DMS153 treated with DMSO at 0.1 percent for 48 hours (cell line): ENCODE data around the gene BPHL.
A peak's percentile ranks its signal among the peaks of the same experiment; 100 is the strongest.
"Not testable (repeated sequence)": the region's sequence is repeated elsewhere in the genome, so short reads cannot be mapped to it uniquely, and the experiment has no call there.

ENCODE experiments used
- DNase-seq: peaks from one replicate; lab custom pipeline; 2025; ENCODE audit not compliant: unreplicated experiment; lab: John Stamatoyannopoulos, UW

The BPHL gene

DNA sequence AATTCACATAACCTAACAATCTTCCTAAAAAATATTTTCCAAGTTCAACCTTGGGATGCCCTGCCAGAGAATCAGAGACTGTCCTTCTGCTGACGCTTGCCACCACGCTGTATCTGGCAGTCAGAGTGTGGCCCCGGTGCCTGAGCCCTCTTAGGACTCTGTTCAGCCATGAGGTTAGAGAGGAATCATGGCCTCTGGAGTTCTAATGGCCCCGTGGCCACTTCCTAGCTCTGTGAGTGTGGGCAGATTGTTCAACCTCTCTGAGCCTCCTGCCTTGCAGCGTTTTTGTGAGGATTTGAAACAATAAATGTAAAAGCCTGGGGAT, 2.2 kb downstream of the BPHL start:
- no peak for DNase-seq

DNA sequence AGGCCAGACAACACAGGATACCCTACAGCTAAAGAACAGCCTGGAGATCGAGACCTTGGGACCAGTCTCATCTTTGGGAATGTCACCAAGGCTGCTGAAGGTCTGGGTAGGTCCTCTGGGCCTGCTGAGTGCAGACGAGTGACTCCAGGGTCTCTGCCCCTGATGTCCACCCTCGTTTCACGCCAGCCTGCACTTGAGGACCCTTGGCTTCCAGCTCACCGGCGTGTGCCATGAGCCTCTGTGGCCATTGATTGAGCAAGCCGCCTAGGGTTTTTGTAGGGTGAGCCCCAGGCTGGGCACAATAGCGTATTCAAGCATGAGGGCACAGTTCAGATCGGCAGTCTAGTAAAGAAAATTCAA, 4.3 kb downstream of the BPHL start:
- no peak for DNase-seq

DNA sequence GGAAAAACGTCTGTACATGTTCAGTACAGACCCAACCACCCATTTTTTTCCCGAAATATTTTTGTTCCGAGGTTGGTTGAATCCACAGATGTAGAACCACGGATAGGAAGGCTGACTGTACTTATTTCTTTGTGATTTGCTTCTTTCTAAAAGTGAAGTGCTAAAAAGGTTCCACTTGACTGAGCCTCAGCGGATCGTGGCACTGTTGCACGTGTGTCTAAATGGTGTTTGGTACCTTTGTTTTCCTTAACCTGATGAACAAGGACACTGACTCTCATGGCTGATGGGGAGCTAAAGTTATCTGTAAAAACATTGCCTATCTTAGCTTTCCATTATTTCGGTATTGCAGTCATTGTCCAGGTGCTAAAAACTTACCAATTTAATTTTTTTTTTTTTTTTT, 6.2 kb downstream of the BPHL start:
- no peak for DNase-seq

DNA sequence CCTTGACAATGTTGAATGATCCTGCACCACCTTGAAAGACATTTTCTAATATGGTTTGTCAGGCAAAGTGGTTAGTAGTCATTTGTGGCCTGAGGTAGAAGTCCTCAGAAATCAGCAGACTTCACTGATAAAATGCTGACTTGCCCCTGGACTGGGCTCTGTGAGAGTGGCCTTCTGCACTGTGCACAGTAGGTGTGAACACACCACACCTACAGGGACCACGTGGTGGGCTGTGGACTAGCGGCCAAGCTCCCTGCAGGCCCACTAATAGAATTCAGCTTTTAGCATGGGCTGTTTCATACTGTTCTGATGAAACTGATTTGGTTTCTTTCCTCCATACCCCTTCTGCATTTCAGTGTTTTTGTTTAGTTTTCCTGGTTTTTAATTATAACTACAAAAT, 7.3 kb downstream of the BPHL start:
- DNase-seq: no peak

DNA sequence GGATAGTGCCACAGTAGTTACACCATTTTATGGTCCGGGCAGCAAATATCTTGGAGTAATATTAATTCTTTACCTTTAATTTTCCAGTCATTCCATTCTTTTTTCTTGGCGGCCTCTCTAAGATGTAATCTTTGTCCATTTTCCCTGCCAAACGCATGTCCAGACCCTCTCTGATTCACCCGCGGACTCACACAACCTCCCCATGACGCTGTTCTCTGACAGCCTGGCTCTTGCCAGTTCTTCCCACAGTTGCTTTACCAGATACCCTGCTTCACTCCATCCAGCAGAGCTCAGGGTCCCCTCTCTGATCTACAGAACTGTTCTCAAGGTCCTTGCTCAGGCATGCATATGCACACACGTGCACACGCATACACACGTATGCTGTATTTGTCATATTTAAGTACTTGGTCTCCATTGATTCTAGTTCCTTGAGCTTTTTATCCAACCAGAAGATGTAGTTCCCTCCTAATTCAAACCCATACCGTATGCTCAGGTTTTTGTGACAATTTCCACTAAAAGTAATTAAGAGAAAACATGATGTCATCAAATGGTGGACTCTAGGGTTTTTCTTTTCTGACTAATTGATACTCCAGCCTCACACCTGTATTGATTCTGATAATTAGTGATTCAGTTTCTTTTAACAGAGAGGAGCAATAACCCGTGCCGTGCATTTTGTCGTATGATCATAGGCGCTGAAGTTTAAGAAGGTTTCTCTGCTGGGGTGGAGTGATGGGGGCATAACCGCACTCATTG, 10.0 kb downstream of the BPHL start:
- DNase-seq: no peak

DNA sequence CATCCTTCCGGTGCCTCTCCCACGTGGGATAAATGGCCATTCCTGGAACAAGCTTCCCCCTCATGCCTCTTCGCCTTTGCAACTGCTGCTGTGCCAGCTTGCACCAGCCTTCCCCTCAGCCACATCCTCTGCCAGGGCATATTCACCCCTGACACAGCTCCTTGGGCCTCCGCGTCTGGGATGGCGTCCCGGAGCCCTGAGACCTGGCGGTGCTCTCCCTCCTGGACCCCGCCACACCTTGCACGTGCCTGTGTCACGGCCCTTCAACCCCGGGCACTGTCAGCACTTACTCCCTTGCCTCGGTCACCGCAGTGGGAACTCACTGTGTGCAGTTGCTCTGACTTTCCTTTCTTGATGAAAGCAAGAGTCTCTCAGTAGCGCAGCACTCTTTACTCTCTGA, 13.2 kb downstream of the BPHL start:
- no peak for DNase-seq

DNA sequence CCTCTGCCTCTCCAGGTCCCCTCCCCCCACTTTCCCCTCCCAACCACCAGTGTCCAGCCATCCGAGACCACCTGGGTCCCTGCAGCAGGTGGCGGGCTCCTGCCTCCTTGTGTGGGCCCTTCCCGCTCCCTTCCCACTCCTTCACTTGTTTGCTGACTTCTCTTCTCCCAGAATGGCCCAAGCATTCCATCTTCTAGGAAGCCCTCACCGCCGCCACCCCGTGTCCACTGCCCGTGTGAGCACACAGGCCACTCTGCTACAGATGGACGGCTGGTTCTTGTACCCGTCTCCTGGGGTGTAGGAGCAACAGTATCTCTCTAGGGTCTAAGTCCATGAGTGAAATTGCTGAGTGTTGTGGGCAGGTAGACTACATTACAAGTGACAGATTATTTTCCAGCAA, 15.0 kb downstream of the BPHL start:
- DNase-seq: no peak

DNA sequence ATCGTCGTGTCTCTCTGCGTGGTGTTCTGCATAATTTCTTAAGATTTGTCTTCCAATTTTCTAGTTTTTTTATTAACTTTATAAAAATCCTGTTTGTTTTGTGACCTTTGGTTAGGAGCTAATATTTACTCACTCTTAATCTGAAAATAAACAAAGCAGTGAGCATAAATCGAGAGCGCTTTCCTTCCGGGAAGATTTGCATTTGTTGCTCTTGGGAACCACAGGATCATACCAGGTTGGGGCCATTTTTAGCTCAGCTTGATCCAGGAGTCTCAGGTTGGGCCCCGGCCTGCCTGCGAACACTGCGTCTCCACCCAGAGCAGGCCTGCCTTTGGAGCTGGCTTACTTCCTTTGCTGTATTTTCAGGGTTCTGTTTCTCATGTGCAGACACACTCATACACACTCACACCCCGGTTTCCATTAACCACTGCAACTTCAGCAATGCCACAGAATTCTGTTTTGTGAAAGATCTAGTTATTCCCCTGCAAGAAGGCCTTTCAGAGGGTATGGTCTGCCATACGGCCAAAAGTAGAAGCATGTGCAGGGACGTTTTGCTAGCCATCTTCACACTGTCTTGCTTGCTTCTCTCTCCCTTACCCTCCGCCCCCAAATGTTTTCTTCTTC, 17.3 kb downstream of the BPHL start:
- DNase-seq: peak; percentile 6

DNA sequence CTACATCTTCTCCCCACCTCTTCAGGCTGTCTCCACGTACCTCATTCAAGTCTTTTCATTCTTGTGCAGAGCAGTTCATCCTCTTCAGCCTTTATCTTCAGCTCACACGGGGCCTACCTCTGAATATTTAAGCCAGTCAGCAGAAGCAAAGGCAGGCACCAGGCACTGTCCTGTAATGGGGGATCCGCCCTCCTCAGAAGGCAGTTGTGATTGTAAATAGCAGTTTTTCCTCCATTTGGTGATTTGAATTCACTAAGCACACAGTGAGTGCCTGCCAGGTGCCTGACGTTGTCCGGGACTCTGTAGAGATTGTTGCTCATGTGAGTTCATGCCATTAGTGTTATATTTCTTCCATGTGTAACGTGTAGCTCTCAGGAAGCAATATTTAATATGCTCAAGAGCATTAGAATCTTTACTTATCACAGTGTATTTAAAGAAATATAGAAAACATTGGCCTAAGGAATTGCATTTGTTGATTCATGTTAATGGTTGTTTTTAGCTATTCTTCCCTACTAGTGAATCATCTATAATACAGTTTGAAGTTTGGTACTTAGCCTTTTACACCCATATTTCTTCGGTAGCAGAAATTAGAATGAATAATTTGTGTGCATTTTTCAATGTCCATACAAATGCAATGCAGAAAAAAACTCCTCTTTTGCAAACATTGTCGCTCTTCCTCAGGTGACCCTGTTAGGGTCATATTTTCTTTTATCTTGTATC, 17.9 kb downstream of the BPHL start:
- no peak for DNase-seq

DNA sequence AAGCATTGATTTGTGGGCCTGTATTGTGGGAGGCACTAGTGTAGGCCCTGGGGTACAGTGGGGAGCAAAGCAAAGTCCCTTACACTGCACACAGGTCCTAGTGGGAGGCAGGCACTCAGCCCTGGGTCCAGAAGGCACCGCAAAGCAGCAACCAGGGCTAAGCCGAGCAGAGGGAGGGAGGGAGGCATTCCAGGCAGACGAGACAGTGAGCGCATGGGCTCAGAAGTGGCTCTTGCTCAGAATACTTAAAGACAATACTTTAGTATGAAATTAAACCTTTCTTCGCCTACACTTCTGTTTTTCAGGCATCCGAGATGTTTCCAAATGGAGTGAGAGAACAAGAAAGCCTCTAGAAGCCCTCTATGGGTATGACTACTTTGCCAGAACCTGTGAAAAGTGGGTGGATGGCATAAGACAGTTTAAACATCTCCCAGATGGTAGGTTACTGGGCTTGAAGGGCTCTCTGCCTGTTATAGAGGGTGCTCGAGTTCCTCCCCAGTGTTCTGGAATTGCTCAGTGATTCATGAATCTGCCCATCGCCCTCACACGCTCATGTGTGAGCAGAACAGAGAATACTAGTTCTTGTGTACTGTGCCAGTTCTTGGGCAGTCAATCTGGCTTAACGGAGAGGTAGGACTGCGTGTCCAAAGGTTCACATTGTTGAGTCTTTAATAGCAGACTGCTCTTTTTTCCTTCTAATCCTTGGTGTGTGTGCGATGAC, 18.7 kb downstream of the BPHL start:
- DNase-seq: no peak

DNA sequence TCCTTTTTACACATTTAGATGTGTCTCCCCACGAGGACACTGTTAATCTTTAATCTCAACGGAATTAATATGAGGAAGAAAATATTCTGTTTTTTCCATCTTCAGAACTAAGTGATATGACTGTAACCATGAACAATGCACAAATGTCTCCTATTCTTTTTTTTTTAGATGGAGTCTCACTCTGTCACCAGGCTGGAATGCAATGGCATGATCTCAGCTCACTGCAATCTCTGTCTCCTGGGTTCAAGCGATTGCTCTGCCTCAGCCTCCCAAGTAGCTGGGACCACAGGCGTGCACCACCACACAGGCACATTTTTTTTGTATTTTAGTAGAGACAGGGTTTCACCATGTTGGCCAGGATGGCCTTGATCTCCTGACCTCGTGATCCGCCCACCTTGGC, 19.4 kb downstream of the BPHL start:
- not testable (repeated sequence) for DNase-seq

DNA sequence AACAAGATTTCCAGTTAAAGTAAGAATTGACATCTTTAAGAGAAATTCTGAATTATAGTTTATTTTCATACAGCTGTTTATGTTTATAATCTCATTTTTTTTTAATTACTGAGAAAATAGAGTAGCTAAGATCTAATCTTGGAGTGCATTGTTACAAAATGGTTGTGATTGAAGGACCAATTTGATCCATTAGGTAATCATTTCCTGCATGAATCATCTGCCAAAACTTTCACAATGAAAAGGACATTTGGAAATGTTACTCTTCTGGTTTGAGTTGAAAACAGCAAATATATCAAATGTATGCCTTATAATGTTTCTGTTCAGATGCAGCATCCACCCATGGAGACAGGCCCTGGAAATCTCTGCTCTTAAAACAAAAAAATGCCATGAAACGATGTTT, 19.8 kb downstream of the BPHL start:
- no peak for DNase-seq

DNA sequence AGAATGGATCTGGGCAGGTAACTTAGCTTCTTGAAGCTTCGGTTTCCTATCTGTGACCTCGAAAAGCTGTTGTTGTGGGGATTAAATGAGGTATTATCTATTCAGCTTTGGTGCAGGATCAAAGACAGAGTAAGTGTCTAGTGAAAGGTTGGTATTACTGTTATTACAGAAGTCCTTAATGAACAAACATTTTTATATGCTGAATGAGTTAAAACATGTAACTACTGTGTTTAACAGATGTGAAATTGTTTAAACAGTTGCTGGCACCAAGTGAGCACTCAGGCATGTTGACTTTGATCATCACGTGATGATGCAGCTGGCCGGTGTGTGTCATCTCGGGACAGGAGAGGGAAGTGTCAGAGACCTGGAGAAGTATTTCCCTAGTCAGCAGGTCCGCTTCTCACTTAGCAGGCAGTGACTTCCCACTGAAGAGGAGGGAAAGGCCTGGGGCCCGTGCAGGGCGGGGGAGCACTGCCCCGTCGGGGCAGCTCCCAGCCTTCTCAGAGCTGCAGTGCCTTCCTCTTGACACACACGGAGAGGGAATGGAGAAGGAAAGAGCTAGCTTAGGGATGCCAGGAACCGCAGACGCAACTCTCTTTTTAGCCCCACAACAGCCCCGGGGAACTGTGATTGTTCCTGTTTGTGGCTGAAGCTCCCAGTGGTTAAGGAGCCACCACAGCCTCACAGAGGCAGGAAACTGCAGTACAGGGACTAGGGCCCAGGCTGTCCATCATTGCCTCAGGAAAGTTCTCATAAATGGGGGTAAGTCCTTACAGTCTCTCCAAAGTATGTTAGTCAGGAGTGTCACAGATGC, 20.8 kb downstream of the BPHL start:
- DNase-seq: peak; percentile 75

DNA sequence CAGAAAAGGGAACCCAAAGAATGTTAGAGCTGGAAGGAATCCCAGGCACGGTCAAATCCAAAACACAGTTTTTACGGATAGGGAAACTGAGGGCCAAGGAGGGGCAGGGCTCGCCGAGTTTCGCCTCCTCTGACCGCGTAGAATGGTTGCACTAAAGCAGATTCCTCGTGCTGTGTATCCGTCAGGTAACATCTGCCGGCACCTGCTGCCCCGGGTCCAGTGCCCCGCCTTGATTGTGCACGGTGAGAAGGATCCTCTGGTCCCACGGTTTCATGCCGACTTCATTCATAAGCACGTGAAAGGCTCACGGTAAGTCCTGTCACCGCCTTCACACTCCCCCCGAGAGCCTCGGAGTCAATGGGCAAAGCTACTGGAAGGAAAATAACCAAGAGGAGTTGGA, 21.7 kb downstream of the BPHL start:
- DNase-seq: no peak

DNA sequence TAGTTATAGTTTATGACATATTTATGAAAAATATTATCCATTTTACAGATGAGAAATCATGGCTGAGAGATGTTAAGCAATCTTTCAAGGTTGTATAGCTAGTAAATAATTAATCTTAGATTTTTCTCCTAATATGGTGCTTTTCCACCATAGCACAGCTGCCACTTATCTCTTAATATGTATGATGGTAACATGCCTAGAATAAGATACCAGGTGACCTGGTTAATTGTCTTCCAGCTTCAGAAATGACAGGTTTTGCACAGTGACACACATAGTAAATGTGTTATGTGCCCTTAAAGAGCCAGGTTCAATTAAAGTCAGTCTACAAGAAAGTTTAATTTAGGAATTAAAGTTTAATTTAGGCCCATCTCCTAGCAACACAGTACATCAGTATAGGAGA, 24.0 kb downstream of the BPHL start:
- DNase-seq: no peak

DNA sequence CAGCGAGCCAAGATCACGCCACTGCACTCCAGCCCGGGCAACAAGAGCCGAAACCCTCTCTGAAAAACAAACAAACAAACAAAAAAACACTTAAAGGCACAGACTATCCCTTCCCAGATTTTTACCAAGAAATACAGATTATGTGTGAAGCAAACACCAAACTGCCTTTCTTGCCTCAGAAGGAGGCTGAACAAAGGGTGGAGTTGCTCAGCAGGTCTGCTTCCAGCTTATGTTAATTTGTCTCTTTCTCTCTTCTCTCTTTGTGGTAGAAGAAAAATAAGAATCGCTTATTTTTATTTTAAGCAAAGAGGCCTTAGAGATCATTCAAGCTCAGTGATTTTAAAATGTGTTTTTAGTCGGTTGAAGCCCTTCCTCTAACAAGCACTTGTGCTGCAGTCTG, 24.6 kb downstream of the BPHL start:
- DNase-seq: no peak

DNA sequence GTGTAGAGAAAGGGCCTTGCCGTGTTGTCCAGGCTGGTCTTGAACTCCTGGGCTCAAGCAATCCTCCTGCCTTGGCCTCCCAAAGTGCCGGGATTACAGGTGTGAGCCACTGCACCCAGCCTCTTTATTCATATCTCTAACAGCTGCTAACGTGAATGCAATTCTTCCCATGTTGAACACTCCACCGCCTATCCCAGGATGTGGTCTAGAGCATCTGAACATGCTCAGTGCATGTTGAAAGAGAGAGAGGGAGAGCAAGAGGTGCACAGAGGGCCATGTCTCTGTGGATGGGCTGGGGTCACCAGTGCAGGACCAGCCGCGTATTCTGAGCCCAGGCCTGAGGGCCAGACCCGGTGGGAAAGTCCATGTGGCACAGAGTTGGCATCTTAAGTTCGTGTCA, 26.1 kb downstream of the BPHL start:
- DNase-seq: no peak

DNA sequence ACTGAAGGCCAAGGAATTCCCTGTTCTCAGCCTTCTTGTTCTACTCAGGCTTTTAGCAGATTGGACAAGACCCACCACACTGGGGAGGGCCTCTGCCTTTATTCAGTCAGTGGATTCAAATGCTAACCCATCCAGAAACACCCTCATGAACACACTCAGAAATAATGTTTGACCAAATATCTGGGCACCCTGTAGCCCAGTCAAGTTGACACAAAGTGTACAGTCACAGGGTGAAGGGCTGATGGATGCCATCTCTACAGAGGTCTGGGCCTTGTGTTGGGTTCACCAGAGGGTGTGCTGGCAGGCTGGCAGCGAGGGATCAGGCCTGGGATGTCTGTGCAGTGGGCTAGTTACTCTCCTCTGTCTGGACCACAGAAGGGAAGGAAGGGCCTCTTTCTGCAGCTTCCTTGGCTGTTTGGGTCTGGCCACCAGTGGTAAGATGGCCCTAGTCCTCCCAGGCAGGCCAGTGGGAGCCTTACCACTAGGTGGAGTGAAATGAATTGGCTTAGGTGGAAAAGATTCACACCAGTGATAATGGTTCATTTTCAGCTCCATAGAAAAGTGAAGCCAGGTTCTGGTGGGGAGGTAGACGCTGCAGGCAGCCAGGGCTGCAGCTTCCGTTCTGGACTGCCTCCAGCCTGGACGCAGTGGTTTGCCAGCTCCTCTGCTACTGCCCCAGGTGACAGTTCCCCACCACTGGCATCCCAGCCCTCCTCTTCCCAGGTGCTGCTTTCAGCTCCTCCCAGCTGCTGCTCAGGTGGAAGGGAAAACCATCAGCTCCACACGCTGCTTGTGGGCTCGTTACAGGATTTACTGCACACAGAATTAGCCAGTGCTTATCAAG, 29.6 kb downstream of the BPHL start:
- no peak for DNase-seq

DNA sequence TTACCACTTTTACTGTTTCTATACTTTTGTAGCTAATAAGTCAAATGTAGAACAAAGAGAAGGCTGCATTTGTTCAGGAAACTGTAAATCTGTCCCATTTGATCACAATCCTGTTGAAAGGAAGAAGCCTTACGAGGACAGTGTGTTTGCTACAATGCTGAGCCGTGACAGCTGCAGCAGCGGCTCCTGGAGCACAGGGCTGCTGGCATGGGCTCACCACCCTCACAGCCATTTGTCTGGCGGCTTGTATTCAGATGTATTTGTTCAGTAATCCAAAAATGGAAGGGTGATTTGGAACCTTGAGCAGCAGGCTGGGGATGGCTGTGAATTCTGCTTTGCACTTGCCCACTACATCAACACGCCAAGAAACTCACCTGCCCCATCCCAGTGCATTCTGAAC, 33.2 kb downstream of the BPHL start:
- no peak for DNase-seq

DNA sequence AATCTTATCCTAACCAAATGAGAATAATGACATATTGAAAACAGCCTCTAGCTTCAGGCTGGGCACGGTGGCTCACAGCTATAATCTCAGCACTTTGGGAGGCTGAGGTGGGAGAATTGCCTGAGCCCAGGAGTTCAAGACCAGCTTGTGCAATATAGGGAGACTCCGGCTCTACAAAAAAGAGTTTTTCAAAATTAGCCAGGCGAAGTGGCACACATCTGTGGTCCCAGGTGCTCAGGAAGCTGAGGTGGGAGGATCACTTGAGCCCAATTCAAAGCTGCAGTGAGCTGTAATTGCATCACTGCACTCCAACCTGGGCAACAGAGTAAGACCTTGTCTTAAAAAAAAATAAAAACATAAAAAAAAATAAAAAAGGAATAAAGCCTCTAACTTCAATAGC, 34.2 kb downstream of the BPHL start:
- no peak for DNase-seq
